Activated naive CD4-positive, alpha-beta T cell treated with anti-CD3 and anti-CD28 coated beads, Interleukin-2, amount 50 U/mL, for 72 hours (primary cell): ENCODE measurements around the gene PSTK. TPM values are rescaled to one million over a fixed set of nuclear protein-coding genes. Genes with fewer than 3 reads are reported as not detected.

Experiments
- ATAC-seq, 2 donors: fragments of 150-1000 bp; cut with Tn5 transposase; 2 replicates each; pipeline ENCODE4 v1.10.0; 2021; ENCODE audit warnings: mild to moderate bottlenecking in 2 of 2, moderate library complexity in 2 of 2
- DNase-seq, 2 donors: peaks; one replicate each; pipeline ENCODE4 v3.0.0; 2021 to 2022; ENCODE audit warnings: low spot score in 2 of 2
- H3K27ac Mint-ChIP-seq, 2 donors: one replicate each; pipeline ENCODE4 v1.8.0; 2022; ENCODE audit warnings: mild to moderate bottlenecking in 2 of 2, mixed read lengths in 2 of 2
- H3K36me3 Mint-ChIP-seq, 2 donors: one replicate each; pipeline ENCODE4 v1.8.0; 2022; ENCODE audit warnings: mixed read lengths in 2 of 2
- H3K9me3 Mint-ChIP-seq, 2 donors: one replicate each; pipeline ENCODE4 v1.8.0; 2022; ENCODE audit warnings: mixed read lengths in 2 of 2
- total RNA-seq, 2 donors: library from RNA; stranded (reverse); gene quantifications; one replicate each; pipeline ENCODE4 v1.2.3, GENCODE V29; 2022

Gene PSTK
- total RNA-seq, 2 donors from 2014 or later, result 2.7 to 6.1 TPM

GRCh38 chr10:123008355-123009104 is 28.3 kb downstream of the PSTK start, which contains the start of the genes ACADSB and IKZF5:
Gene ACADSB, plus strand, starts transcription at chr10:123009006. Its CDS starts 24 bp downstream, at chr10:123009030.
Gene IKZF5, minus strand, starts transcription at chr10:123008795. Its CDS starts 10,170 bp downstream, at chr10:122998625.
- no peaks in the 10 kb centered on the region for H3K9me3 Mint-ChIP-seq
- H3K36me3 Mint-ChIP-seq, result peaks cover 25 to 31% of the 10 kb centered on the region in 2 donors
- DNase-seq (peak; percentile 89 to 95), ATAC-seq (peak; percentile 91 to 93)
- peak within 1 kb of the TSS; percentile 97 to 100 for H3K27ac Mint-ChIP-seq

- Mint-ChIP-seq H3K27ac (peak overlapping the region; percentile 97 to 100), H3K36me3 (peaks cover 25 to 31% of the 10 kb centered on the region in 2 donors), H3K9me3 (no peaks in the 10 kb centered on the region)
- ATAC-seq (no peak), DNase-seq (peak in 1 of 2 donors; percentile 23)
Measured at GRCh38 chr10:123009105-123009820, 29.1 kb downstream of the PSTK start.

DNA sequence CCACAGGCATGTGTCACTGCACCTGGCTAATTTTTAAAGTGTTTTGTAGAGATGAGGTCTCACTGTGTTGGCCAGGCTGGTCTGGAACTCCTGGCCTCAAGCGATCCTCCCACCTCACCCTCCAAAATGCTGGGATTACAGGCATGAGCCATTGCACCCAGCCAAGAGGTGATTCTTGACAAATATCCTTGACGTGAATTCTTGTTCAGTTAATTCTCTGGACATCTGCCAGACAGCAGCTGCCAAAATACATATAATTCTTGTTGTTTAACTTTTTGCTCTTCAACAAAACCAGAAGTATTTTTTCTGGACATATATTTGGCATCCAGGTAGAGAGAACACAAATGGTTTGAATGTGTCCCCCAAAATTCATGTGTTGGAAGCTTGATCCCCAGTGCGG is 31.8 kb downstream of the PSTK start:
- Mint-ChIP-seq H3K36me3 (peaks cover 31 to 34% of the 10 kb centered on the region in 2 donors), H3K27ac (no peak overlapping the region), H3K9me3 (no peaks in the 10 kb centered on the region)
- ATAC-seq, result no peak
- DNase-seq, result no peak

- Mint-ChIP-seq H3K36me3 (peaks cover 20 to 22% of the 10 kb centered on the region in 2 donors), H3K9me3 (peaks cover 0 to 5% of the 10 kb centered on the region in 2 donors)
- no peak for ATAC-seq
Measured at GRCh38 chr10:123013456-123014419, 33.5 kb downstream of the PSTK start.

DNA sequence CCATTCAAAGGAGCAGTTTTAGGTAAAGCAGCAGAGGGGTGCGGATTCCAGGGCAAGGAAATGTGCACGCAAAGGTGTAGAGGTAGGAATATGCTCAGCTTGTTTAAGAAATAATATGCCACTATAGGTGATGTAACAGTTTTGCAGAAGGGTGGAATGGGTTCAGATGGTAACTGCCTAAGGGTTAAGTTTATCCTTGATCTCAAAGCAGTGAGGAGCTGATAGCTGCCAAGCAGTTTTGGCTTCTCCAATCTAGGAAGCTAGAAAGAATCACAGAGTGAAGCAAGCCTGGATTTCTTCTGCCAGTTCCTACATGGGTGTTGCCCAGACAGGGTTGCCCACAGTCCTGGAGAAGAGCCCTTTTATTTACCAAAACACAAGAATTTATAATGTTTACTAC is 34.6 kb downstream of the PSTK start:
- no peak for DNase-seq
- Mint-ChIP-seq H3K9me3 (peaks cover 0 to 5% of the 10 kb centered on the region in 2 donors), H3K27ac (no peak overlapping the region), H3K36me3 (peaks cover 11 to 14% of the 10 kb centered on the region in 2 donors)
- ATAC-seq, result no peak

More at GRCh38 chr10:123013456-123014419, 33.5 kb downstream of the PSTK start:
- no peak overlapping the region for H3K27ac Mint-ChIP-seq
- no peak for DNase-seq

DNA sequence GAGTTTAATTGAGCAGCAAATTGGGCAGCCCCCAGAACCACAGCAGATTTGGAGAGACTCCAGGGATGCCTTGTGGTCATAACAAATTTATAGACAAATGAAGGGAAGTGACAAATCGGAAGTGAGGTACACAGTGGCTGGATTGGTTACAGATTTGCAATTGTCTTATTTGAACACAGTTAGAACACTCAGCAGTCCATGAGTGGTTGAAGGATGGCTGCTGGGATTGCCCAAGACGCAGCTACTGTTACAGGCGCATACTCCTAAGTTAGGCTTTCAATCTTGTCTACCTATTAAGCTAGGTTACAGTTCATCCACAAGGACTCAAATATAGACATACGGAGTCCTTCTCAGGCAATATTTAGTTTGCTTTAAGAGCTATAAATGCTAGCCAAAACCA is 36.0 kb downstream of the PSTK start:
- H3K9me3 Mint-ChIP-seq, result peaks cover 0 to 5% of the 10 kb centered on the region in 2 donors
- no peak for DNase-seq
- peaks cover 9 to 14% of the 10 kb centered on the region in 2 donors for H3K36me3 Mint-ChIP-seq
- H3K27ac Mint-ChIP-seq, result no peak overlapping the region
- no peak for ATAC-seq

DNA sequence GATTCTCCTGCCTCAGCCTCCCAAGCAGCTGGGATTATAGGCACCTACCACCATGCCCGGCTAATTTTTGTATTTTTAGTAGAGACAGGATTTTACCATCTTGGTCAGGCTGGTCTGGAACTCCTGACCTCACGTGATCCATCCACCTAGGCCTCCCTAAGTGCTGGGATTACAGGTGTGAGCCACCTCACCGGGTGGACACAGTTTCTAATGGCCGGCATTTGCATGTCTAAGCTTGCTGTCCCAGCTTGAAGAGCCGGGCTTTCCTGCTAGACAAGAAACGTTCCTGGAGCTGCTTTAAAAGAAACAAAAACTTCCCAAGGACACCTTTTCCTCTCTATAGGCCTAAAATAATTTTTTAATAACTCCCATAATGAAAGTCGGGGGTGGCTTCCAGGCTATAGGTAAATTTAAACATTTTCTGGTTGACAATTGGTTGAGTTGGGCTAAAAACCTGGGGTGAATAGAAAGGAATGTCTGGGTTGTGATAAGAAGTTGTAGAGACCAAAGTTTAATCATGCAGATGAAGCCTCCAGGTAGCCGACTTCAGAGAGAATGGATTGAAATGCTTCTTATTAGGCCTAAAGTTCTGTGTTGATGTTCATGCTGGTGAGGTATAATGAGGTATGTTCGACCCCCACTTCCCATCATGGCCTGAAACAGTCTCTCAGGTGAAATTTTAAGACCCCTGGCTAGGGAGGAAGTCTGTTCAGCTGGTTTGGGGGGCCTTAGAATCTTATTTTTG is 37.4 kb downstream of the PSTK start:
- Mint-ChIP-seq H3K9me3 (peaks cover 0 to 5% of the 10 kb centered on the region in 2 donors), H3K27ac (no peak overlapping the region), H3K36me3 (peaks cover 1 to 11% of the 10 kb centered on the region in 2 donors)
- DNase-seq (no peak), ATAC-seq (no peak)

DNA sequence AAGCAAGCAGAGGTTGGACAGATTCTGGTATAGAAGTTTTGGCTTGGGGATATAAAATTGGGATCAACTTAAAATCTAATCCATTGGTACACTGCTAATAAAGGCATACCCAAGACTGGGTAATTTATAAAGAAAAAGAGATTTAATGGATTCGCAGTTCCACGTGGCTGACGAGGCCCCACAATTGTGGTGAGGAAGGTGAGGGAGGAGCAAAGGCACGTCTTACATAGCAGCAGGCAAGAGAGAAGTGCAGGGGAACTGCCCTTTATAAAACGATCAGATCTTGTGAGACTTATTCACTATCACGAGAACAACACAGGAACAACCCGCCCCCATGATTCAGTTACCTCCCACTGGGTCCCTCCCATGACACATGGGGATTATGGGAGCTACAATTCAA is 38.3 kb downstream of the PSTK start:
- no peak for DNase-seq
- ATAC-seq, result no peak
- Mint-ChIP-seq H3K9me3 (peaks cover 0 to 5% of the 10 kb centered on the region in 2 donors), H3K27ac (peak overlapping the region in 1 of 2 donors; percentile 10), H3K36me3 (peaks cover 0 to 9% of the 10 kb centered on the region in 2 donors)

- Mint-ChIP-seq H3K36me3 (peaks cover 0 to 9% of the 10 kb centered on the region in 2 donors), H3K27ac (no peak overlapping the region), H3K9me3 (peaks cover 0 to 5% of the 10 kb centered on the region in 2 donors)
- DNase-seq (no peak), ATAC-seq (no peak)
Measured at GRCh38 chr10:123019264-123019663, 39.1 kb downstream of the PSTK start.

GRCh38 chr10:123019941-123020703 is 39.9 kb downstream of the PSTK start:
- no peak for ATAC-seq
- Mint-ChIP-seq H3K27ac (no peak overlapping the region), H3K36me3 (peaks cover 0 to 9% of the 10 kb centered on the region in 2 donors), H3K9me3 (peaks cover 0 to 5% of the 10 kb centered on the region in 2 donors)
- DNase-seq, result no peak

DNA sequence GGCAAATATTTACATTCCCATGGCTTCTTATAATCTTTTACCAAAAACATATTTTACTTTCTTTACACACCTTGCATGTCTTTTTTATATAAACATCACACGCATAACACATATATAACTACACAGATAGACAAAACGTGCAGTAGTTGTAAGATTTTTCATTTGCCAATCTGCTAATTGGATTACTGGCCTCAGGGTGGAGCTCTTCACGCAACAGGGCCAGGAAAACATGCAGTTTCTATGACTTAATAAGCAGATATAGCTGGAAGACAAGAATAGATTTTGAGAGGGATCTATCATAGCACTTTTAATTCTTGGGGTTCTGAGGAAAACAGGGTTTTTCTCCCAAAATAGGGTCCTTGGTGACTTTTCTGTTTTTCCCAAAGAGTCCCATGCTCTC is 41.3 kb downstream of the PSTK start:
- H3K9me3 Mint-ChIP-seq, result peaks cover 0 to 5% of the 10 kb centered on the region in 2 donors
- no peak for ATAC-seq
- no peaks in the 10 kb centered on the region for H3K36me3 Mint-ChIP-seq

GRCh38 chr10:123024540-123024939 is 44.3 kb downstream of the PSTK start:
- ATAC-seq (no peak), DNase-seq (no peak)
- Mint-ChIP-seq H3K27ac (no peak overlapping the region), H3K9me3 (no peaks in the 10 kb centered on the region), H3K36me3 (no peaks in the 10 kb centered on the region)

More for the DNA sequence above, 41.3 kb downstream of the PSTK start:
- DNase-seq, result no peak
- H3K27ac Mint-ChIP-seq, result no peak overlapping the region

DNA sequence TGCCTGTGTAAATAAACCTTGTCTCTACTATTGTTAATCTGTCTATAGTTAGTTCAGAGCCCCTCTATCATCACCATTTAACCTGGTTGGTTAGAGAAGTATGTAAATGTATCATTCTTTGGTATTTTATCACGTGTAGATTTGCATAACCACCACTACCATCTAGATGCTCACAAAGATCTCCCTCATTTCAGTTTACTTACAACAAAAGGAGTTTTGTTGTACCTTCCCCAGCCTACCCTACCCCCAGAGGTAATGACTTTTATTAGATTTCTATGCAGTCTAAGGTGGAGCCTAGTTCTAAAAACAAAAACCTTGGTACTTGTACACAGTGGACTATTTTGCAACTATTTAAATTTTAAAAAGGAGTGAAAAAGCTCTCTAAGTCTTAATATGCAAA is 46.1 kb downstream of the PSTK start:
- no peaks in the 10 kb centered on the region for H3K9me3 Mint-ChIP-seq
- no peak overlapping the region for H3K27ac Mint-ChIP-seq
- no peak for ATAC-seq
- no peak for DNase-seq
- no peaks in the 10 kb centered on the region for H3K36me3 Mint-ChIP-seq

DNA sequence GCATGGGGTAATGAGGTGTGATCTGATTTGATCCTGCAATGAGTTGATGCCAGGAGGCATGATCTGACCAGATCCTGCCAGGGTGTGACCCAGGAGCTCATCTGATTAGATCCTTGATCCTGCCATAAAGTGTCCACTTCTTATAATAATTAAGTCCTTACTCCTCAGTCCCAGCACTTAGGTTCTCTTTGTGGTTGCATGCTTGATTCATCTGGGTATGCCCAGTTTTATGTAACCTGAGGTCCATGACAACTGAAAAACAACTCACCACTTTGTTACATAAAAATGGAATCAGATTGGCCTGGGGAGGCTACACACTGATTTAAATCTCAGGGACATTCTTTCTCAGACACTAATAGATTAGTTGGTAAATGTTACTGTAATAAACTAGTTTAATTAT is 47.7 kb downstream of the PSTK start:
- Mint-ChIP-seq H3K27ac (no peak overlapping the region), H3K9me3 (no peaks in the 10 kb centered on the region), H3K36me3 (no peaks in the 10 kb centered on the region)
- ATAC-seq (no peak), DNase-seq (no peak)

- DNase-seq (no peak), ATAC-seq (no peak)
- H3K9me3 Mint-ChIP-seq, result no peaks in the 10 kb centered on the region
- peaks cover 4 to 5% of the 10 kb centered on the region in 2 donors for H3K36me3 Mint-ChIP-seq
- no peak overlapping the region for H3K27ac Mint-ChIP-seq
Measured at GRCh38 chr10:123031124-123031523, 50.9 kb downstream of the PSTK start.
